Stimulated activated CD8-positive, alpha-beta memory T cell treated with anti-CD3 and anti-CD28 coated beads, Interleukin-4, amount 100 ng/mL, for 4 hours (primary cell): Measurements from ENCODE around the gene HBQ1.
"Not testable (repeated sequence)": the region's sequence is repeated elsewhere in the genome, so short reads cannot be mapped to it uniquely, and the experiment has no call there.

ENCODE experiments used
- DNase-seq, 2 donors: peaks; one replicate each; pipeline ENCODE4 v3.0.0-alpha.2; 2020; ENCODE audit warnings: low read depth in 2 of 2, low spot score in 1 of 2

HBQ1 gene

GRCh38 chr16:175011-175949 is 5.0 kb upstream of the HBQ1 start:
- no peak for DNase-seq

- not testable (repeated sequence) for DNase-seq
Observed at GRCh38 chr16:176006-176405, 4.3 kb upstream of the HBQ1 start.

- DNase-seq = not testable (repeated sequence)
Observed at GRCh38 chr16:176477-177382, 3.5 kb upstream of the HBQ1 start, which contains the start of gene HBA1. Gene HBA1 (plus strand): TSS chr16:176680. CDS start chr16:176717, 37 bp downstream.

GRCh38 chr16:177394-177822 is 2.9 kb upstream of the HBQ1 start:
- DNase-seq = no peak

- no peak for DNase-seq
Observed at GRCh38 chr16:177981-178667, 2.1 kb upstream of the HBQ1 start.

- DNase-seq = no peak
Observed at GRCh38 chr16:178668-179015, 1.6 kb upstream of the HBQ1 start.

- no peak for DNase-seq
Observed at GRCh38 chr16:179211-180092, 807 bp upstream of the HBQ1 start.

- peak in 1 of 2 donors; percentile 65 for DNase-seq
Observed at GRCh38 chr16:180681-181564, 664 bp downstream of the HBQ1 start.

GRCh38 chr16:181565-182021 is 1.3 kb downstream of the HBQ1 start:
- peak in 1 of 2 donors; percentile 69 for DNase-seq

GRCh38 chr16:183005-183404 is 2.7 kb downstream of the HBQ1 start:
- DNase-seq = no peak

- no peak for DNase-seq
Observed at GRCh38 chr16:185213-185612, 5.0 kb downstream of the HBQ1 start.

GRCh38 chr16:185691-186090 is 5.4 kb downstream of the HBQ1 start:
- no peak for DNase-seq

GRCh38 chr16:187330-187729 is 7.1 kb downstream of the HBQ1 start:
- no peak for DNase-seq

- no peak for DNase-seq
Observed at GRCh38 chr16:188674-189073, 8.4 kb downstream of the HBQ1 start.

GRCh38 chr16:189604-190186 is 9.4 kb downstream of the HBQ1 start:
- DNase-seq = no peak

GRCh38 chr16:191831-192230 is 11.6 kb downstream of the HBQ1 start:
- DNase-seq = no peak

GRCh38 chr16:192686-193085 is 12.4 kb downstream of the HBQ1 start:
- no peak for DNase-seq

GRCh38 chr16:193441-193840 is 13.2 kb downstream of the HBQ1 start:
- DNase-seq = no peak

- DNase-seq = no peak
Observed at GRCh38 chr16:194516-194915, 14.3 kb downstream of the HBQ1 start.
